OCI-M2 (cell line): ENCODE data around the gene BIRC6.

Experiments
- DNase-seq: peaks from one replicate; lab custom pipeline; 2025; ENCODE audit not compliant: unreplicated experiment; lab: John Stamatoyannopoulos, UW

Gene BIRC6

GRCh38 chr2:32372519-32373182 lies 15.8 kb downstream of the BIRC6 start:
- no peak for DNase-seq

GRCh38 chr2:32375228-32375892 lies 18.5 kb downstream of the BIRC6 start:
- no peak for DNase-seq

- DNase-seq, result no peak
These were observed 19.9 kb downstream of the BIRC6 start for GRCh38 chr2:32376756-32377155.

DNA sequence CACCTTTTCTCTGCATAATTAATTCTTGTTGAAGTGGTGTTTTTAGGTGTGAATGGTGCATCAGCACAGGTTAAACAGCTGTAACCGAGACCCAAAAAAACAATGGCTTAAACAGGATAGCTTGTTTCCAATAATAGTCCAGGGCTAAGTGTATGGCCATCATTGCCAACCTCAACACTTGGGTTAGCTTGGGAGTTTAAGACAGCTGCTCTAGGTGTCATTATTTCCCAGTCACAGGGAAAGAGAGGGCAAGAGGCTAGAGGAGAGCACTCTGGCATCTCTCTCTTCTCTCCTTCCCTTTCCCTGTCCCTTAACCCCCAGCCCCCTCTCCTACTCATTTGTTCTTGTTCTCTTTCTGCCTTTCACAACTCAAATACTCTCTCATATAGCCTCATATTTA lies 21.1 kb downstream of the BIRC6 start:
- DNase-seq, result no peak

DNA sequence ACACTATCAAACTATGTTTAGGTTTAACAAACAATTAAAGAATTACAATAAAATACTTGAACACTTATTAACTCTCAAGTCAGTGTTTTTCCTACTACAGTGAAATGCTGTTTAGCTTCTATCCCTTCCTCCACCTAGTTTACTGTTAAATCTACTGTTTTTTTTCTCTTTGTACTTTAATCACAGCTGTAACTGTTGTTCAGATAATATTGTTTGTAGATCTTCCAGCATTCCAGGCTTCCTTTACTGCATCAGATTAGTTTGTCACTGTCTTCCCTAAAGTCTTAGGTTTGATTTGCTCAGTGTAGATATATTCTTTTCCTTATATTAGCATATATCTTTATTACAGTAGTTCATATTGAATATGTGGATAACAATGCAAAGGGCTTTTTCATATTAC lies 22.5 kb downstream of the BIRC6 start:
- DNase-seq, result no peak

GRCh38 chr2:32383858-32384257 lies 27.0 kb downstream of the BIRC6 start:
- DNase-seq, result no peak

GRCh38 chr2:32384529-32384928 lies 27.7 kb downstream of the BIRC6 start:
- DNase-seq, result no peak

DNA sequence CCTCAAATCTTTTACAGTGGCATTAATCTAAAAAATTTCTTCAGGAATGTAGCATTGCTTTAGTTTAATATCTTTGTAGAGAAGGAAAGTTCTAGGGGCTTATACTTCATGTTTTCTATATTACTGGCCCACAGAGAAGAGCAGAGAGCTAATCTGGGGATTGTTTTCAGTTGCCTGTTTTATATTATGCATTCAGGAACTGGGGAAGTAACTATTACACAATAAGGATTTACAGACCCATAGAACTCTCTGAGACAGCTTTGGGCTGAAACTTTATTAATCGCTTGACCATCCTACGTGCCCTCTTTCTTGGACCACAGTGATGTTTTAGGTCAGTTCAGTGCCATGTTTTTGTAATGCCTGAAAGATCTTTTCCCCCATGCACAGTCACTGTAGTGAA lies 29.9 kb downstream of the BIRC6 start:
- DNase-seq, result no peak

DNA sequence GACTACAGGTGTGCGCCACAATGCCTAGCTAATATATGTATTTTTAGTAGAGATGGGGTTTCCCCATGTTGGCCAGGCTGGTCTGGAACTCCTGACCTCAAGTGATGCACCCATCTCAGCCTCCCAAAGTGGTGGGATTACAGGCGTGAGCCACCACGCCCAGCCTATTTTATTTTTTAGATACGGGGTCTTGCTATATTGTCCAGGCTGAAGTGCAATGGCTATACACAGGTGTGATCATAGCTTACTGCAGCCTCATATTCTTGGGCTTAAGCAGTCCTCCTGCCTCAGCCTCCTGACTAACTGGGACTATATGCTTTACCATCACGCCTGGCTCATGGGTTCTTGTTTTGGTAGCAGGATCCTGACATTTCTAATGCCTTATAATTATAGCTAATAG lies 42.4 kb downstream of the BIRC6 start:
- DNase-seq, result no peak

GRCh38 chr2:32402091-32402490 lies 45.3 kb downstream of the BIRC6 start:
- no peak for DNase-seq

GRCh38 chr2:32403782-32404181 lies 47.0 kb downstream of the BIRC6 start:
- no peak for DNase-seq

DNA sequence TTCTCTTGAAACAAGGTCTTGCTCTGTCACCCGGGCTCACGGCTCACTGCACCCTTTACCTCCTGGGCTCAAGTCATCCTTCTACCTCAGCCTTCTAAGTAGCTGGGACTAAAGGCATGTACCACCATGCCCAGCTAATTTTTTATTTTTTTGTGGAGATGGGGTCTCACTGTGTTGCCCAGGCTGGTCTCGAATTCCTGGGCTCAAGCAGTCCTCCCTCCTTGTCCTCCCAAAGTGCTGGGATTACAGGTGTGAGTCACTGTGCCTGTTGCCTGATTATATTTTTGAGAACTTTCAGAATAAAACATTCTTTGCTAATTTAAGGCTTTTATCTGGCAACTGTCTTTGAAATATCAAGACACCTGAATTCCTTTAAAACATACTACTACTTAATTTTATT lies 47.9 kb downstream of the BIRC6 start:
- DNase-seq, result no peak

- no peak for DNase-seq
These were observed 59.7 kb downstream of the BIRC6 start for GRCh38 chr2:32416519-32416918.

- no peak for DNase-seq
These were observed 60.8 kb downstream of the BIRC6 start for GRCh38 chr2:32417659-32418058.

DNA sequence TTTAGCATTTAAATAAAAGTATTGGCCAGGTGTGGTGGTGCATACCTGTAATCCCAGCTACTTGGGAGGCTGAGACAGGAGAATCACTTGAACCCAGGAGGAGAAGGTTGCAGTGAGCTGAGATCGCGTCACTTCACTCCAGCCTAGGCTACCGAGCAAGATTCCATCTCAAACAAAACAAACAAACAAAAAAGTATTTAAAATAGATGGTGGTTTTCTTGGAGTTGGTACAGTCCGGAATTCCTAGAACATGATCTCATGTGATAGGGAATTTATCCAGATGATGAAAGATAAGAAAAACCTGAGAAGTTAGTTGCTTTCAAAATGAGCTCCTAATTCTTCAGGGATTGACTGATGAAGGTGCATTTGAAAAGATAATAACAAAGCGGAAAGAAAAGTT lies 62.0 kb downstream of the BIRC6 start:
- DNase-seq, result no peak

- DNase-seq, result no peak
These were observed 65.3 kb downstream of the BIRC6 start for GRCh38 chr2:32422133-32422532.

DNA sequence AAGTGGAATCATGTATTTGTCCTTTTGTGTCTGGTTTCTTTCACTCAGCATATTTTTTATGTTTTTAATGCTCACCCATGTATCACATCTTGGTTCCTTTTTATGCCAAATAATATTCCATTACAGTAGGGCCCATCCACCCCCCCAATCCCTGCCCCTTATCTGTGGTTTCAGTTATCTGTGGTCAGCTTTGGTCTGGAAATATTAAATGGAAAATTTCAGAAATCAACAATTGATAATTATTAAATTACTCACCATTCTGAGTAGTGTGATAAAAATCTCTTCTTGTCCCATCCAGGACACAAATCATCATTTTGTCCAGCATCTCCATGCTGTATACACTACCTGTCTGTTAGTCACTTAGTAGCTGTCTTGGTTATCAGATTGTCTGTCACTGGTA lies 66.7 kb downstream of the BIRC6 start:
- no peak for DNase-seq

DNA sequence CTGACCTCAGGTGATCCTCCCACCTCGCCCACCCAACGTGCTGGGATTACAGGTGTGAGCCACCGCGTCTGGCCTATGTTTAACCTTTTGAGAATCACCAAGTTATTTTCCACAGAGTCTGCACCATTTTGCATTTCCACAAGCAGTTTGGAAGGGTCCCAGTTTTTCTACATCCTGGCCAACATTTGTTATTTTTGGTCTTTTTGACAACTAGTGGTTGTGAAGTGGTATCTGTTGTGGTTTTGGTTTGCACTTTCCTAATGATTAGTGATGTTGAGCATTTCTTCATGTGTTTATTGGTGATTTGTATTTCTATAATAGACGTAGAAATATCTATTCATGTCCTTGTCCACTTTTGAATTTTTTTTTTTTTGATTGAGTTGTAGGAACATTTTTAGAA lies 67.9 kb downstream of the BIRC6 start:
- DNase-seq, result no peak

DNA sequence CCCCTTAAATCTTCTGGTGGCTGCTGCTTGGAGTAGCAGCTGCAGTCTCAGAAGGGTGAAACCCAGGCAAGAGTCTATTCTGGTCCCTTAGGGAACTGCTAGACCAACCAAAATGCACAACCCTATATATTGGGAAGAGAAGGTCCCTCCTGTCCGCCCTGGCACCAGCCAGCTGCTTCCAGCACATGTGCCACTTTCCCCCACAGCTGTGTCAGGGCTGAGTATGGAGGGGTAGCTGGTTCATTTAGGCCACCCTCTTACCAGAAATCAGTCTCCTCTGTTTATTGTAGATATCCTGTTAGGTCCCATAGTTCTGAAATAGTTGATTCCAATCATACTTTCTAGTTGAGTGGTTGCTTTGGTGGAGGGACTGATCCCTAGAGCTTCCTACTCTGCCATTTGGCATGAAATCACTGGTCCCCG lies 68.9 kb downstream of the BIRC6 start:
- DNase-seq, result no peak

DNA sequence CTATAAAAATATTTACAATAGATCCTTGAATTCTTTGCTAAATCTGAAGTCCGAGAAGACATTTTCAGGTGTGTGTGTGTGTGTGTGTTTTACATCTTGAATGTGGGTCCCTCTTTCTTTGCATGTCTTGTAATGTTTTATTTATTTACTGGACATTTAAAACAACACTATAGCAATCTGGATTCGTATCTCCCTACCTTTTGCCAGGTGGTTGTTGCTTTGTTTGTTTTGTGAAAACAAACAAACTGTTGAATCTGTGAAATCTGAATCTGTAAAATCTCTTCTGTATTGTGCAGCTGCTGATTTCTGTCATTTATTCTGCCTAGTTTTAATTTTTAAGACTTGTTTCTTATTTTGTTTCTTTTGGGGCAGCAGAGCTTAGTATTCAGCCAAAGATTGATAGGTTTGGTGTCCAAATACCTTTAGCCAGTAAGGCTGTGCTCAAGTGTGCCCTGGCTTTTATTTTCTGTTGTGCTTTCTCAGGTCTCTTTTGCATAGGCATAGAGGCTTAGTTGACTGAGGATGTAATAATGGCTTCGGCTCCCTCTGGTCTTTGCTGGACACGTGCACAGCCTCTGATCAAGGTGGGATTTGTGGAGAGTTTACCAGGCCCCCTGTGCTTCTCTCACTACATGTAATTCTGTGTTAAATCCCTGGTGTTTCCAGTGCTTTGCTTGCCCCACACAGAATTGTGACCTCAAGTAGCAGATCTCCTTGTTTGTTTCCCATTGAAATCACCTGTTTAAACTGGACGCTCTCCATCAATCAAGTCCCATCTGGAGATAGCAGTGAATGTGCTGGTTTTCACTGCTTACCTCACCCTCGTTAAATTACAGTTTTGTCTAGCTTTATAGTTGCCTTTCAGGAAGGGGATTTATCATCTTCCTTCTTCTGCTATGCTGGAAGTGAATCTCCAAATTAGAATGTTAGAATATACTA lies 71.1 kb downstream of the BIRC6 start:
- DNase-seq, result no peak

- no peak for DNase-seq
These were observed 74.0 kb downstream of the BIRC6 start for GRCh38 chr2:32430804-32431203.

DNA sequence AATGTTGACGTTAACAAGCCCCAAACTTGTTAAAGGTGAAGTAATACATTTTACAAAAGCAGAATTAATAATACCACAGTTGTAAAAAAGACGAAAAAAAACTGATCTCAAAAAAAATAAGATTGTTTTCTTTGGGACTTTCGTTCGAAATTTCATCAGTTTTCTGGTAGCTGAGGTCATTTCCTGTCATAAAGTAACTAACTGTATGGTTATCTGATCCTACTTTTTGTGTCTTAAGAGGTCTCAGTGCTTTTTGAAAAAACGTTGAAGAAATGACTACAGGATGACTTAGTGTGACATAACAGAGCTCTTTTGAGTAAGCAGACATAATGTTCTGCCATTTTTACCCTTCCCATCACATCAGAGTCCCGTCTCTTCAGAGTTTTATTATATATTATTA lies 79.3 kb downstream of the BIRC6 start:
- no peak for DNase-seq
